ENCODE measurements around the gene UNC13C.

Gene UNC13C

GRCh38 chr15:54640873-54641272 lies 662.6 kb downstream of the UNC13C start:
- no peak for DNase-seq (ENCODE audit: low read depth in 2 of 2)

GRCh38 chr15:54644796-54645195 lies 666.6 kb downstream of the UNC13C start:
- no peak for DNase-seq (ENCODE audit: low read depth in 2 of 2)

GRCh38 chr15:54659646-54660045 lies 681.4 kb downstream of the UNC13C start:
- no peak for DNase-seq (ENCODE audit: low read depth in 2 of 2)

GRCh38 chr15:54660356-54660755 lies 682.1 kb downstream of the UNC13C start:
- no peak for DNase-seq (ENCODE audit: low read depth in 2 of 2)

- no peak for DNase-seq (ENCODE audit: low read depth in 2 of 2)
Measured at GRCh38 chr15:54675241-54675640, 697.0 kb downstream of the UNC13C start.

- DNase-seq (ENCODE audit: low read depth in 2 of 2), result no peak
Measured at GRCh38 chr15:54681584-54681983, 703.3 kb downstream of the UNC13C start.

Data from stimulated activated CD4-positive, alpha-beta T cell treated with anti-CD3 and anti-CD28 coated beads, Interleukin-15, amount 100 ng/mL, for 48 hours (primary cell).